Activated CD8-positive, alpha-beta T cell treated with anti-CD3 and anti-CD28 coated beads for 36 hours (primary cell): Measurements from ENCODE around the gene STX2. TPM values are rescaled to one million over a fixed set of nuclear protein-coding genes. Genes with fewer than 3 reads are reported as not detected.

Experiments used
- ATAC-seq: fragments of 200-7000 bp; cut with Tn5 transposase; one replicate; pipeline ENCODE4 v1.10.0; 2021; ENCODE audit warnings: mild to moderate bottlenecking, moderate library complexity
- CTCF ChIA-PET: fragments of 350-600 bp; sonication (Branson Sonifier 250); formaldehyde crosslinking; loops from one replicate; lab custom pipeline; 2021; ENCODE audit warnings: antibody characterized with exemption; lab: Charles Lee
- POLR2A ChIA-PET: fragments of 350-600 bp; sonication (Branson Sonifier 250); formaldehyde crosslinking; loops from one replicate; lab custom pipeline; 2021; ENCODE audit warnings: antibody characterized with exemption; lab: Charles Lee
- DNase-seq: peaks from one replicate; pipeline ENCODE4 v3.0.0-alpha.2; 2020
- H3K27ac Mint-ChIP-seq: one replicate; pipeline ENCODE4 v1.8.0; 2021; ENCODE audit warnings: mild to moderate bottlenecking, mixed read lengths
- H3K27me3 Mint-ChIP-seq: one replicate; pipeline ENCODE4 v1.8.0; 2021; ENCODE audit warnings: mixed read lengths
- H3K36me3 Mint-ChIP-seq: one replicate; pipeline ENCODE4 v1.8.0; 2021; ENCODE audit warnings: low read depth, mixed read lengths
- H3K4me1 Mint-ChIP-seq: one replicate; pipeline ENCODE4 v1.8.0; 2021; ENCODE audit warnings: low read depth, mixed read lengths
- H3K4me3 Mint-ChIP-seq: one replicate; pipeline ENCODE4 v1.8.0; 2021; ENCODE audit warnings: mild to moderate bottlenecking, moderate library complexity, mixed read lengths
- H3K9me3 Mint-ChIP-seq: one replicate; pipeline ENCODE4 v1.8.0; 2021; ENCODE audit warnings: mixed read lengths
- intact Hi-C: fragments of 100-400 bp; cut with micrococcal nuclease; formaldehyde crosslinking; loops from one replicate; pipeline ENCODE4 v1.10.0; 2022
- total RNA-seq, 2 experiments: library from RNA; stranded (reverse); gene quantifications; one replicate each; pipeline ENCODE4 v1.2.3, GENCODE V29; 2021
- TF ChIP-seq, protein P1 (sequence below): fragments of 200-600 bp; IDR thresholded peaks from one replicate; pipeline ENCODE4 v1.8.0; 2022; ENCODE audit warnings: antibody characterized with exemption, mild to moderate bottlenecking

STX2 gene
- total RNA-seq, 2 experiments from 2014 or later, result 11.8 to 12.4 TPM

- Mint-ChIP-seq H3K9me3 (no peaks in the 10 kb centered on the region), H3K27ac (peak overlapping the region; percentile 65), H3K4me1 (peaks cover 30% of the 10 kb centered on the region), H3K27me3 (no peaks in the 10 kb centered on the region), H3K36me3 (no peaks in the 10 kb centered on the region), H3K4me3 (peak overlapping the region; percentile 70)
- ChIA-PET CTCF (interaction anchor here (0.9 kb wide), 2 partner anchors 14 to 31 kb away, joined by 3 to 5 read pairs; no protein-coding TSS in a partner anchor), POLR2A (interaction anchor here (1.1 to 1.7 kb wide), 3 partner anchors 10 to 38 kb away, joined by 3 to 8 read pairs (median 6); no protein-coding TSS in a partner anchor)
- TF ChIP-seq, protein P1, sequence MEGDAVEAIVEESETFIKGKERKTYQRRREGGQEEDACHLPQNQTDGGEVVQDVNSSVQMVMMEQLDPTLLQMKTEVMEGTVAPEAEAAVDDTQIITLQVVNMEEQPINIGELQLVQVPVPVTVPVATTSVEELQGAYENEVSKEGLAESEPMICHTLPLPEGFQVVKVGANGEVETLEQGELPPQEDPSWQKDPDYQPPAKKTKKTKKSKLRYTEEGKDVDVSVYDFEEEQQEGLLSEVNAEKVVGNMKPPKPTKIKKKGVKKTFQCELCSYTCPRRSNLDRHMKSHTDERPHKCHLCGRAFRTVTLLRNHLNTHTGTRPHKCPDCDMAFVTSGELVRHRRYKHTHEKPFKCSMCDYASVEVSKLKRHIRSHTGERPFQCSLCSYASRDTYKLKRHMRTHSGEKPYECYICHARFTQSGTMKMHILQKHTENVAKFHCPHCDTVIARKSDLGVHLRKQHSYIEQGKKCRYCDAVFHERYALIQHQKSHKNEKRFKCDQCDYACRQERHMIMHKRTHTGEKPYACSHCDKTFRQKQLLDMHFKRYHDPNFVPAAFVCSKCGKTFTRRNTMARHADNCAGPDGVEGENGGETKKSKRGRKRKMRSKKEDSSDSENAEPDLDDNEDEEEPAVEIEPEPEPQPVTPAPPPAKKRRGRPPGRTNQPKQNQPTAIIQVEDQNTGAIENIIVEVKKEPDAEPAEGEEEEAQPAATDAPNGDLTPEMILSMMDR, result no peak
- intact Hi-C loops, result loop anchor here (5.0 kb wide), 1 partner anchor 32 kb away; the partner anchor contains the start of gene RAN
- DNase-seq (no peak), ATAC-seq (no peak)
Observed at GRCh38 chr12:130839770-130840404, 837 bp upstream of the STX2 start.

- no peaks in the 10 kb centered on the region for H3K36me3 Mint-ChIP-seq
- DNase-seq (peak; percentile 37), ATAC-seq (peak; percentile 26)
- H3K4me3 Mint-ChIP-seq, result peak overlapping the region; percentile 80
- no peaks in the 10 kb centered on the region for H3K27me3 Mint-ChIP-seq
- ChIA-PET CTCF (interaction anchor here (1.0 to 4.1 kb wide), 4 partner anchors 11 to 91 kb away, joined by 4 to 38 read pairs (median 10); no protein-coding TSS in a partner anchor), POLR2A (interaction anchor here (0.7 to 4.9 kb wide), 8 partner anchors 11 to 41 kb away, joined by 3 to 15 read pairs (median 3); no protein-coding TSS in a partner anchor)
- no peaks in the 10 kb centered on the region for H3K9me3 Mint-ChIP-seq
- intact Hi-C loops, result loop anchor here (5.0 kb wide), 1 partner anchor 34 kb away; the partner anchor contains the start of gene RAN
- TF ChIP-seq, protein P1, result no peak
- peaks cover 30% of the 10 kb centered on the region for H3K4me1 Mint-ChIP-seq
- H3K27ac Mint-ChIP-seq, result no peak overlapping the region
Observed at GRCh38 chr12:130838284-130838950, 633 bp downstream of the STX2 start.

GRCh38 chr12:130835436-130835835 lies 3.6 kb downstream of the STX2 start:
- Mint-ChIP-seq H3K4me3 (no peak overlapping the region), H3K27me3 (no peaks in the 10 kb centered on the region), H3K4me1 (peaks cover 43% of the 10 kb centered on the region), H3K9me3 (no peaks in the 10 kb centered on the region), H3K36me3 (no peaks in the 10 kb centered on the region), H3K27ac (no peak overlapping the region)
- TF ChIP-seq, protein P1, result no peak
- ATAC-seq (no peak), DNase-seq (no peak)
- ChIA-PET POLR2A (interaction anchor here (1.4 to 4.9 kb wide), 2 partner anchors 11 to 35 kb away, joined by 3 to 15 read pairs; no protein-coding TSS in a partner anchor), CTCF (interaction anchor here (0.8 to 4.1 kb wide), 3 partner anchors 10 to 87 kb away, joined by 3 to 38 read pairs (median 3); no protein-coding TSS in a partner anchor)
- intact Hi-C loops, result loop anchor here (5.0 kb wide), 1 partner anchor 37 kb away; the partner anchor contains the start of gene RAN

- Mint-ChIP-seq H3K4me3 (no peak overlapping the region), H3K36me3 (no peaks in the 10 kb centered on the region), H3K4me1 (peaks cover 44% of the 10 kb centered on the region), H3K27ac (no peak overlapping the region), H3K27me3 (no peaks in the 10 kb centered on the region), H3K9me3 (no peaks in the 10 kb centered on the region)
- TF ChIP-seq, protein P1, result no peak
- DNase-seq, result peak; percentile 24
- ChIA-PET CTCF (interaction anchor here (0.8 to 4.1 kb wide), 3 partner anchors 9 to 87 kb away, joined by 3 to 38 read pairs (median 3); no protein-coding TSS in a partner anchor), POLR2A (interaction anchor here (4.9 kb wide), 1 partner anchor 35 kb away, joined by 15 read pairs; no protein-coding TSS in a partner anchor)
- no peak for ATAC-seq
- intact Hi-C loops, result loop anchor here (5.0 kb wide), 1 partner anchor 37 kb away; the partner anchor contains the start of gene RAN
Observed at GRCh38 chr12:130835011-130835410, 4.0 kb downstream of the STX2 start.
